Measurements from ENCODE around the gene TAF1A. TPM values are rescaled to one million over a fixed set of nuclear protein-coding genes. Genes with fewer than 3 reads are reported as not detected.
"Not testable (repeated sequence)": the region's sequence is repeated elsewhere in the genome, so short reads cannot be mapped to it uniquely, and the experiment has no call there.

The TAF1A gene
- total RNA-seq, 1 experiment from 2014 or later, result 40.2 TPM

DNA sequence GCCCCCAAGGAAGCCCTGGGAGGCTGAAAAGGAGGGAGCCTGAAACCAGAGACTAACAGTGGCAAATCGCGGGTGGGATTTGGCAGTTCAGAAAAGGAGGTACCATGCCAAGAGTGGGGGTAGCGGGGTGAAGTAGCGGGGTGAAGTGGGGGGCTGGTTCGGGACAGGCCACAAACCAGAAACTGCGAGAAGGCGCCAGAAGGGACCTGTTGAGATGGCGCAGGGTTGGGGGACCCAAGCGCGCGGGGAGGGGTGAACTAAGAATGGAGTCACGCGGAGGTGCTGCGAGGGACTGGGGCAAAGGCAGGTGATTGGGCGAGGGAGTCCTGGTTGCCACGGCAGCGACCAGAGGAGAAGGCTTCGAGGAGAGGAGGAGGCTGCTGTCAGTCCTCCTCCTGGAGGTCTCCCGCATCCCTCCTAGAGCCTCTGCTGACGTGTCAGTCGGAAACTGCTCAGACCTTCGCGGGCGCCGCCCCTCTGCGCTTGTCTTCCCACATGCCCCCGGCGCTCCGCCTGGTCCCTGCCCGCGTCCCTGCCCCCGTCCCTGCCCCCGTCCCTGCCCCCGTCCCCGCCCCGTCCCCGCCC is 27.7 kb upstream of the TAF1A start:
- peaks cover 6% of the 10 kb centered on the region; the same call in 1 of the 2 replicates for H3K4me1 ChIP-seq
- no peaks in the 10 kb centered on the region for H3K9me3 ChIP-seq (replicated peaks)
- peaks cover 10% of the 10 kb centered on the region for H3K36me3 ChIP-seq
- peak overlapping the region; percentile 51 for H3K27ac ChIP-seq
- H3K4me3 ChIP-seq, result peak overlapping the region; percentile 100
- no peaks in the 10 kb centered on the region for H3K27me3 ChIP-seq
- DNase-seq, result peak; percentile 98 to 99

DNA sequence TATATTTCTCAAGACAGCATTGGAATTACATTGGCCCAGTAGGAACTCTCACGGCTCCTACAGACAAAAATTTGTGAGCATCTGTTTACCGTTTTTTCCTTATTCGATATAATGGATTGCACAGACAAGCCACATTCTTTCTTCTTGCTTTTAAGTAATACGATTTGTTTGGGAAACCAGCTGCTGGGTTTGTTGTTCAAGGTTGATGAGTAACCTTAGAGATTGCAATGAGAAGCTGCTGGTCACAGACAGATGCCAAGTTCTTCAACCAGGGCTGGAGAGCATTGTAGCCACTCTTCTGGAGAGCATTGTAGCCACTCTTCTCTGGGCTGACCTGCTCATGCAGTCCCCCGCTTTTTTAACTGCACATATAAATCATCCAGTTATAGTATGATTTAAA is 26.8 kb upstream of the TAF1A start:
- DNase-seq, result peak in 1 of 2 experiments; percentile 6
- Histone ChIP-seq H3K9me3 (replicated peaks) (no peaks in the 10 kb centered on the region), H3K27ac (no peak overlapping the region), H3K4me1 (peaks cover 6% of the 10 kb centered on the region; the same call in 1 of the 2 replicates), H3K27me3 (no peaks in the 10 kb centered on the region), H3K36me3 (peaks cover 4% of the 10 kb centered on the region; the same call in 1 of the 2 replicates), H3K4me3 (no peak overlapping the region)

DNA sequence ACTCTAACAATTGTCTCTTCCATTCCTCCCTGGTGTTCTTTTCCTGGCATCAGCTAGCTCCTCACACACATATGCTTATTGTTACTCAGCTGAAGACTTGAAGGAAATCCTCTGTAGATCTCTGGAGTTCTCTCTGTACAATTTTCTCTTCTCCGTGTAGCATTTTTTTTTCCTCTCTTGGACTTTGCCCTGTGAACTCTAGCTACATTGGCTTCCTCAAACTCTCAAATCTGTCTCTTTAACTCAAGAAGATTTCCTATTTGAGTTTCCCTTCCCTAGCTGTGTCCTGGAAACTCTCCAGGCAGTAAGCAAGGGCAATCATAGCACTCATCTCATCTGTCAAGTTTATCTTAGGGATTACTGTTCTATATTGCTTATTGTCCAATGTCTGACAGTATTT is 23.9 kb upstream of the TAF1A start:
- peaks cover 3% of the 10 kb centered on the region; the same call in 1 of the 2 replicates for H3K4me1 ChIP-seq
- no peak for DNase-seq
- 0 out of 2 replicates have a peak, but pooled peaks cover 3% of the 10 kb centered on the region for H3K27me3 ChIP-seq
- H3K4me3 ChIP-seq, result no peak overlapping the region
- H3K27ac ChIP-seq, result no peak overlapping the region
- no peaks in the 10 kb centered on the region for H3K9me3 ChIP-seq (replicated peaks)
- no peaks in the 10 kb centered on the region for H3K36me3 ChIP-seq

DNA sequence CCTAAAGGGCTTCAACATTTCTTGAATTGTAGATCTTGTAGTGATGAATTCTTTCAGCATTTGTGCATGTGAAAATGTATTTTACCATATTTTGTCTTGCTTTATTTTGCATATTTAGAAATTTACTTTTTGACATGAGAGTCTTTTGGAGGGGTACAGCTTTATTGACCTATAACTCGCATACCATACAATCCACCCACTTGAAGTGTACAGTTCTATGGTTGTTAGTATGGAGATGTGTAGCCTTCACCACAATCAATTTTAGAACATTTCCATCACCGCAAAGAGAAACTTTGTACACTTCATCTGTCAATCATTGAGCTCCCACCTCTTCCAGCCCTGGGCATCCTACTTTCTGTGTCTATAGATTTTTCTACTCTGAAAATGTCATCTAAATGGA is 21.0 kb upstream of the TAF1A start:
- Histone ChIP-seq H3K4me1 (no peaks in the 10 kb centered on the region), H3K27ac (no peak overlapping the region), H3K36me3 (no peaks in the 10 kb centered on the region), H3K4me3 (no peak overlapping the region), H3K9me3 (replicated peaks) (no peaks in the 10 kb centered on the region), H3K27me3 (0 out of 2 replicates have a peak, but pooled peaks cover 3% of the 10 kb centered on the region)
- DNase-seq, result no peak

DNA sequence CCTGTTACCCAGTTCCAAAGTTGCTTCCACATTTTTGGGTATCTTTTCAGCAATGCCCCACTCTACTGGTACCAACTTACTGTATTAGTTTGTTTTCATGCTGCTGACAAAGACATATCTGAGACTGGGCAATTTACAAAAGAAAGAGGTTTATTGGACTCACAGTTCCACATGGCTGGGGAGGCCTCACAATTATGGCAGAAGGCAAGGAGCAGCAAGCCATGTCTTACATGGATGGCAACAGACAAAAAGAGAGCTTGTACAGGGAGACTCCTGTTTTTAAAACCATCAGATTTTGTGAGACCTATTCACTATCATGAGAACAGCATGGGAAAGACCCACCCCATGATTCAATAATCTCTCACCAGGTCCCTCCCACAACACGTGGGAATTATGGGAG is 19.4 kb upstream of the TAF1A start:
- not testable (repeated sequence) for H3K36me3 ChIP-seq; H3K27me3 ChIP-seq; H3K4me1 ChIP-seq; DNase-seq; H3K9me3 ChIP-seq (replicated peaks); H3K4me3 ChIP-seq; H3K27ac ChIP-seq

DNA sequence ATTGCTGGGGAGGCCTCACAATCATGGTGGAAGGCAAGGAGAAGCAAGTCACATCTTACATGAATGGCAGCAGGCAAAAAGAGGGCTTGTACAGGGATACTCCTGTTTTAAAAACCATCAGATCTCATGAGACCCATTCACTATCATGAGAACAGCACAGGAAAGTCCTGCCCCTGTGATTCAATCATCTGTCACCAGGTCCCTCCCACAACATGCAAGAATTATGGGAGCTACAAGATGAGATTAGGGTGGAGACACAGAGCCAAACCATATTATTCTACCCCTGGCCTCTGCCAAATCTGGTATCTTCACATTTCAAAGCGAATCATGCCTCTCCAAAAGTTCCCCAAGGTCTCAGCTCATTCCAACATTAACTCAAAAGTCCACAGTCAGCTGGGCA is 17.0 kb upstream of the TAF1A start:
- Histone ChIP-seq H3K27me3 (0 out of 2 replicates have a peak, but pooled peaks cover 3% of the 10 kb centered on the region), H3K9me3 (replicated peaks) (no peaks in the 10 kb centered on the region), H3K4me3 (no peak overlapping the region), H3K36me3 (no peaks in the 10 kb centered on the region), H3K4me1 (no peaks in the 10 kb centered on the region), H3K27ac (no peak overlapping the region)
- no peak for DNase-seq

DNA sequence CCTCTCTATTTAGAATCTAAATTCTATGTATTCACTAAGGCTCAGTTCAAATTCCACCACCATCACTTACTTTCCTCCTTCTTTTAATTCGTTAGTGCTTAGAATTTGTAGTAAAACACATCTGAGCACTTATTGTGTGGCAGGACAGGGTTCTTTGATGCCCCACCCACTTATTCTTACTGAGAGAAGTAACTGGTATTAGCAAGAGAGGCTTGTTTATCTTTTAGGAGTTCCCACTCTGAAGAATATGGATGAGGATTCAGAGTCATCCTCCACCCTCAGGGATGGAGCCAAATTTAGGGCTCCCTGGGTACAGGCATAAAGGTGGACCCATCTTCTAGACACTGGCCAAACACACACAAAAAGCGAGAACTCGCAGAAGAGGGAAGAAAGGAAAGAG is 11.5 kb upstream of the TAF1A start:
- no peak for DNase-seq
- Histone ChIP-seq H3K27me3 (no peaks in the 10 kb centered on the region; the same call in 1 of the 2 replicates), H3K36me3 (no peaks in the 10 kb centered on the region), H3K4me3 (no peak overlapping the region), H3K4me1 (no peaks in the 10 kb centered on the region), H3K9me3 (replicated peaks) (no peaks in the 10 kb centered on the region), H3K27ac (no peak overlapping the region)

DNA sequence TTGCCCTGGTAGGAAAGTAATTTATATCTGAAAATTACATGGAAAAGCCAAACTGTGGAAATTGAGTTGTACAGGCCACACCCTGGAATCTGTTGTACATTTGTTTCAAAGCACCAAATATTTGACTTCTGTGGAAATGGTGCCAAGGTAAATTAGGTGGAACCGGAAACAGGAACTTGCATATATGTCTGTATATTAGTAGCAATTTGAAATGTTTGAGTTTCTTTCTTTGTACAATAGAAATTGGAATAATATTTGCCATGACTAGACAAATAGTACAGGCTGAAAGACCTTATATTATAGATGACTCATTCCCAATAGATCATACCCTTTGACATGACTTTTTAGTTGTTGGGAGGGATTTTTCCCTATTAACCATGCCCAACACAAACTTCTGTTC is 10.5 kb upstream of the TAF1A start:
- Histone ChIP-seq H3K4me1 (no peaks in the 10 kb centered on the region), H3K27me3 (no peaks in the 10 kb centered on the region; the same call in 1 of the 2 replicates), H3K4me3 (no peak overlapping the region), H3K36me3 (no peaks in the 10 kb centered on the region), H3K9me3 (replicated peaks) (no peaks in the 10 kb centered on the region), H3K27ac (no peak overlapping the region)
- no peak for DNase-seq

DNA sequence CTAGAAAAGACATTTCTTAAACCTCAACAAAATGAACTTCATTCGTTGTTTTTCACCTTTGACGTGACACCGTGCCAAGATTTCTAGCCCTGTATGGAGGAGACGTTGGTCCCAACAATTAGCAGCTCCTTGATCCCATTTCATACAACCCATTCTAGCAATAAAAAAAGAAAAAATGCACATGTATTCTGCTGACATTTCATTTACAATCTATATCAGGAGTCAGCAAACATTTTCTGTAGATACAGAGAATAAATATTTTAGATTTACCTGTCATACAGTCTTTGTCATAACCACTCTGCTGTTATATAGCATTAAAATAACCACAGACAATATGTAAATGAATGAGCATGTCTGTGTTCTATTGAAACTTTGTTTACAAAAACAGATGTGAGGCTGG is 7.0 kb upstream of the TAF1A start:
- peaks cover 4% of the 10 kb centered on the region; the same call in 1 of the 2 replicates for H3K9me3 ChIP-seq (replicated peaks)
- H3K27ac ChIP-seq, result no peak overlapping the region
- no peaks in the 10 kb centered on the region; the same call in 1 of the 2 replicates for H3K27me3 ChIP-seq
- H3K4me1 ChIP-seq, result no peaks in the 10 kb centered on the region
- no peak for DNase-seq
- no peak overlapping the region for H3K4me3 ChIP-seq
- H3K36me3 ChIP-seq, result no peaks in the 10 kb centered on the region

DNA sequence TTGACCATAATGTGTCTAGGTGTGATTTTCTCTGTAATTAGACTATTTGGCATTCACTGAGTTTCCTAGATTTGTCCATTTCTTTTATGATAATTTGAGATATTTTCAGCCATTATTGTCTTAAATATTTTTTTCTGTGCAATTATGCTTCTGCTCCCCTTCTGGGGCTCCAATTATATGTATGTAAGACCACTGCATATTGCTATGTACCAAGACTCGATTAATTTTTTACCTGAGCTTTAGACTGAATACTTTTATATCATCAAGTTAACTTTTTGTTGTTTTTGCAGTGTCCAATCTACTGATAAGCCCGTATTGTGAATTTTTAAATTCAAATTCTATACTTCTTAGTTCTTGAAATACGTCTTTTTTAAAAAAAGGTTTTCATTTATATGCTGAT is 5.1 kb upstream of the TAF1A start:
- no peak for DNase-seq
- H3K9me3 ChIP-seq (replicated peaks), result peaks cover 4% of the 10 kb centered on the region; the same call in 1 of the 2 replicates
- H3K4me1 ChIP-seq, result no peaks in the 10 kb centered on the region
- no peak overlapping the region for H3K27ac ChIP-seq
- no peaks in the 10 kb centered on the region; the same call in 1 of the 2 replicates for H3K27me3 ChIP-seq
- H3K4me3 ChIP-seq, result no peak overlapping the region
- no peaks in the 10 kb centered on the region for H3K36me3 ChIP-seq

DNA sequence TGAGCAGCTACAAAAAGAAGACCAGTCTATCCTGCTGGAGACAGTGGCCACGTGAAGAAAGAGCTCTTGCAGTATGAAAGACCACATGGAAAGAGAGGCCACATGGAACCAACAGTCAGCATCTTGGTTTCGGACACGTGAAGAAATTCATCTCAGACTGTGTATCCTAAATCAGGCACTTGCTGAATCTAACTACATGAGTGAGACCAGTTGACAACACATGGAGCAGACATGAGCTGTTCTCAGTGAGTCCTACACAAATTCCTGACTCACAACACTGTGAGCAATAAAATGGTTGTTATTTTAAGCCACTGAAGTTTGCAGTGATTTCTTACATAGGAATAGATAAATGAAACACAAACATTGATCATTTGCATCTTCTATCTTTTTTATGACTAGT is 2.4 kb upstream of the TAF1A start:
- Histone ChIP-seq H3K4me3 (no peak overlapping the region), H3K36me3 (peaks cover 13% of the 10 kb centered on the region)
- DNase-seq, result no peak

DNA sequence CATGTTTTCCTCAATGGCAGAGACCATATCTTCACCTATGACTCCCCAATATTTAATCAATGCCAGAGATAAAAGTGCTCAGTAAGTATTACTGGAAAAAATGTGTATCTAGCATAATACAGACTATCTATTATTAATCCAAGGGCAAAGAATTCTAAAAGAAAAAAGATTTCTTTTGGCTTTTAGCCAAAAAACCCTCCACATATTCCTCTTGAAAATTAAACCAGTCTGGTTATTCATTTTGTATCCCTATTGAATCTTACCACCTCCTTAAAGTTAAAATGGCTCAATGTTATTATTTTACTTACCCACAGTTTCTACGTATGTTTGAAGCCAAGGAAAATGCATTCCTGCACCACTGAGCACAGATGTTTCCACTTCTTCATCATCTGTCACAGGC is 1.6 kb downstream of the TAF1A start:
- no peaks in the 10 kb centered on the region for H3K9me3 ChIP-seq (replicated peaks)

More for the DNA sequence above, 2.4 kb upstream of the TAF1A start:
- no peaks in the 10 kb centered on the region for H3K27me3 ChIP-seq
- H3K9me3 ChIP-seq (replicated peaks), result peaks cover 4% of the 10 kb centered on the region; the same call in 1 of the 2 replicates
- no peak overlapping the region for H3K27ac ChIP-seq
- H3K4me1 ChIP-seq, result peaks cover 11% of the 10 kb centered on the region

DNA sequence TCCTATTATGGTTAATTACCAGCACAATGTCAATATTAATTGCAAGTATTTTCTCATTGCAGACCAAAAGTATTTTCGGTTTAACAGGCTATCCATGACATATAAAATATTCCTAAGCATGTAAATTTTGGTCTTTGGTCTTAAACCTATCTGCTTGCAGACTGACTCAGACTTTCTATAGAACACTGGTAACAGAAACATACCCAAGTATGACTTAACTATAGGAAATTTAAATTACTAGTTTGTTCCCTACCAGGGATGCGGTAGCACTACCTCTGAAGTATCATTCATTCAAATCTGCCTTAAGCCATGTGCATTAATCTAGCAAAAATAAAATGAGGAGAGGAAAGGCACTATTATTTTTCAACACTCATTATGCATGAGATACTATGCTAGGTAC is 2.9 kb downstream of the TAF1A start:
- Histone ChIP-seq H3K27ac (no peak overlapping the region), H3K27me3 (no peaks in the 10 kb centered on the region), H3K9me3 (replicated peaks) (no peaks in the 10 kb centered on the region), H3K4me3 (no peak overlapping the region), H3K4me1 (peaks cover 30% of the 10 kb centered on the region), H3K36me3 (peaks cover 54% of the 10 kb centered on the region)
- no peak for DNase-seq

More for the DNA sequence above, 1.6 kb downstream of the TAF1A start:
- peaks cover 17% of the 10 kb centered on the region for H3K4me1 ChIP-seq
- no peaks in the 10 kb centered on the region for H3K27me3 ChIP-seq
- peaks cover 44% of the 10 kb centered on the region for H3K36me3 ChIP-seq
- DNase-seq, result no peak
- H3K27ac ChIP-seq, result no peak overlapping the region
- no peak overlapping the region for H3K4me3 ChIP-seq

DNA sequence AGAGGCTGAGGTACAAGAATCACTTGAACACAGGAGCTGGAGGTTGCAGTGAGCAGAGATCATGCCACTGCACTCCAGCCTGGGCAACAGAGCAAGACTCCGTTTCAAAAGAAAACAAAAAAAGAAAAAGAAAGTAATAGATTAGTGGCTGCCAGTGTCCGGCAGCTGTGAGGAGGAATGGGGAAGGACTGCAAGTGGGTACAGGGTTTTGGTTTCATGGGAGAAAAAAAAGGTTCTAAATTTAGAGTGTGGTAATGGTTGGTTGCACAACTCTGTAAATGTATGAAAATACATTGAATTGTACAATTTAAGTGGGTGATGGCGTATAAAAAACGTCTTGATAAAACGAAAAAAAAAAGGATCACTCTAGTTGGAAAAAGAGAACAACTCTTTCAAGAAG is 6.7 kb downstream of the TAF1A start:
- H3K27me3 ChIP-seq, result no peaks in the 10 kb centered on the region
- peak overlapping the region; percentile 69 for H3K27ac ChIP-seq
- H3K9me3 ChIP-seq (replicated peaks), result no peaks in the 10 kb centered on the region
- DNase-seq, result no peak
- peaks cover 76% of the 10 kb centered on the region for H3K36me3 ChIP-seq
- H3K4me1 ChIP-seq, result peaks cover 26% of the 10 kb centered on the region
- H3K4me3 ChIP-seq, result no peak overlapping the region

DNA sequence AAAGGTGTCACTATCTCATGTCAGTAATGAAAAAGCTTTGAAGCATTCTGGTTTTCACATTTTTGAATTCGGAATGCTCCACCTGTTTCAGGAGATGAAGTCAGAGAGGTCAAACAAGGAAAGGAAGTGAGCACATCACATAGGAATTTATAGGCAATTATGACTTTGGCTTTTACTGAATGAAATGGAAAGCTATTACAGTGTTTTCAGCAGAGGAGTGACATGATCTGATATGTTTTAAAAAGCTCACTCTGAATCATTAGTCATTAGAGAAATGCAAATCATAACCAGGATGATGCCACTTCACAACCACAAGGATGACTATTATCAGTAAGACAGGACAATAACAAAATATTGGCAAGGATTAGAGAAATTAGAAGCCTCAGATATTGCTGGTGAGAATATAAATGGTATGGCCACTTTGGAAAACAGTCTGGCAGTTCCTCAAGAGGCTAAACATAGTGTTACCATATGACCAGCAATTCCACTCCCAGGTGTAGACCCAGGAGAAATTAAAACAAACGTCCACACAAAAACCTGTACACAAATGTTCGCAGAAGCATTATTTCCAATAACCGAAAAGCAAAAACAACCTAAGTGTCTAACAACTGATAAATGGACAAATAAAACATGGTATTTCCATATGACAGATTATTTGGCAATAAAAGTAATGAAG is 7.5 kb downstream of the TAF1A start:
- peak in 1 of 2 experiments; percentile 54 for DNase-seq
- no peak overlapping the region for H3K4me3 ChIP-seq
- peaks cover 26% of the 10 kb centered on the region for H3K4me1 ChIP-seq
- H3K9me3 ChIP-seq (replicated peaks), result no peaks in the 10 kb centered on the region
- H3K36me3 ChIP-seq, result peaks cover 76% of the 10 kb centered on the region
- no peaks in the 10 kb centered on the region for H3K27me3 ChIP-seq
- H3K27ac ChIP-seq, result peak overlapping the region; percentile 69
